H9 (cell line): Measurements from ENCODE around the gene UBALD1. TPM values are rescaled to one million over a fixed set of nuclear protein-coding genes. Genes with fewer than 3 reads are reported as not detected.
A peak's percentile ranks its signal among the peaks of the same experiment; 100 is the strongest.

Source experiments
- DNase-seq: peaks from one replicate; pipeline ENCODE4 v3.0.0-alpha.2; 2017
- H2AFZ ChIP-seq: one replicate; pipeline ENCODE4 v1.6.1; 2013; ENCODE audit warnings: mild to moderate bottlenecking, low read length, control low read depth, moderate library complexity
- H2AK5ac ChIP-seq: 2 replicates; pipeline ENCODE4 v1.6.1; 2013; ENCODE audit warnings: low read length, control low read depth, mixed read lengths; ENCODE audit not compliant: insufficient read length
- H2BK120ac ChIP-seq: one replicate; pipeline ENCODE4 v1.6.1; 2013; ENCODE audit warnings: low read depth, mild to moderate bottlenecking, low read length, control low read depth, inconsistent platforms; ENCODE audit not compliant: poor library complexity, severe bottlenecking
- H2BK12ac ChIP-seq: 2 replicates; pipeline ENCODE4 v1.6.1; 2013; ENCODE audit warnings: low read length, control low read depth, mixed read lengths, low read depth; ENCODE audit not compliant: insufficient read length
- H2BK15ac ChIP-seq: 2 replicates; pipeline ENCODE4 v1.6.1; 2013; ENCODE audit warnings: low read depth, low read length, control low read depth
- H2BK20ac ChIP-seq: one replicate; pipeline ENCODE4 v1.6.1; 2013; ENCODE audit warnings: low read depth, mild to moderate bottlenecking, low read length, control low read depth, inconsistent platforms; ENCODE audit not compliant: poor library complexity, severe bottlenecking
- H2BK5ac ChIP-seq: 2 replicates; pipeline ENCODE4 v1.6.1; 2013; ENCODE audit warnings: low read length, control low read depth, mixed read lengths; ENCODE audit not compliant: insufficient read length
- H3K14ac ChIP-seq: 2 replicates; pipeline ENCODE4 v1.6.1; 2013; ENCODE audit warnings: low read length, control low read depth; ENCODE audit not compliant: insufficient read depth
- H3K18ac ChIP-seq: 2 replicates; pipeline ENCODE4 v1.6.1; 2013; ENCODE audit warnings: low read depth, mild to moderate bottlenecking, mixed read lengths, low read length, control low read depth; ENCODE audit not compliant: insufficient read length
- H3K23ac ChIP-seq: 2 replicates; pipeline ENCODE4 v1.6.1; 2013; ENCODE audit warnings: low read length, control low read depth, mixed read lengths, low read depth; ENCODE audit not compliant: insufficient read length
- H3K23me2 ChIP-seq: 2 replicates; pipeline ENCODE4 v1.6.1; 2013; ENCODE audit warnings: low read depth, mild to moderate bottlenecking, mixed read lengths, low read length, control low read depth; ENCODE audit not compliant: insufficient read length, poor library complexity, severe bottlenecking
- H3K27ac ChIP-seq: 2 replicates; pipeline ENCODE4 v1.5.1; 2013; ENCODE audit warnings: low read length, control low read depth, mixed read lengths, low read depth; ENCODE audit not compliant: insufficient read length
- H3K27me3 ChIP-seq: 2 replicates; pipeline ENCODE4 v1.6.1; 2013; ENCODE audit warnings: low read length, control low read depth, inconsistent platforms; ENCODE audit not compliant: insufficient read depth
- H3K4ac ChIP-seq: 2 replicates; pipeline ENCODE4 v1.6.1; 2013; ENCODE audit warnings: low read depth, mild to moderate bottlenecking, control low read depth, inconsistent platforms, low read length, moderate library complexity
- H3K4me1 ChIP-seq: 2 replicates; pipeline ENCODE4 v1.6.1; 2013; ENCODE audit warnings: low read length, control low read depth, inconsistent platforms; ENCODE audit not compliant: insufficient read depth
- H3K4me2 ChIP-seq: 2 replicates; pipeline ENCODE4 v1.6.1; 2013; ENCODE audit warnings: low read length, control low read depth, mixed read lengths; ENCODE audit not compliant: insufficient read length, insufficient read depth
- H3K56ac ChIP-seq: 2 replicates; pipeline ENCODE4 v1.6.1; 2013; ENCODE audit warnings: low read depth, mild to moderate bottlenecking, mixed read lengths, low read length, control low read depth; ENCODE audit not compliant: insufficient read length
- H3K79me1 ChIP-seq: 2 replicates; pipeline ENCODE4 v1.6.1; 2013; ENCODE audit warnings: low read depth, mild to moderate bottlenecking, moderate library complexity, low read length, control low read depth, inconsistent platforms; ENCODE audit not compliant: insufficient read depth, poor library complexity, severe bottlenecking
- H3K79me2 ChIP-seq: 2 replicates; pipeline ENCODE4 v1.6.1; 2013; ENCODE audit warnings: low read length, control low read depth, inconsistent platforms; ENCODE audit not compliant: insufficient read depth
- H3K9ac ChIP-seq: 2 replicates; pipeline ENCODE4 v1.6.1; 2013; ENCODE audit warnings: low read length, control low read depth, mixed read lengths; ENCODE audit not compliant: insufficient read length; ENCODE audit errors: extremely low read depth
- H3K9me3 ChIP-seq: one replicate; pipeline ENCODE4 v1.6.1; 2013; ENCODE audit warnings: low read depth, low read length, inconsistent platforms; ENCODE audit not compliant: control insufficient read depth
- H3T11ph ChIP-seq: one replicate; pipeline ENCODE4 v1.6.1; 2013; ENCODE audit warnings: mild to moderate bottlenecking, low read length, control low read depth, inconsistent platforms
- H4K20me1 ChIP-seq: one replicate; pipeline ENCODE4 v1.6.1; 2013; ENCODE audit not compliant: control insufficient read depth, insufficient read length, insufficient read depth
- H4K5ac ChIP-seq: 2 replicates; pipeline ENCODE4 v1.6.1; 2013; ENCODE audit warnings: low read depth, mild to moderate bottlenecking, mixed read lengths, low read length, control low read depth; ENCODE audit not compliant: insufficient read length
- H4K8ac ChIP-seq: replicated peaks from 2 replicates; pipeline ENCODE4 v1.6.1; 2013; ENCODE audit warnings: low read length, control low read depth, mixed read lengths, low read depth; ENCODE audit not compliant: insufficient read length
- H4K91ac ChIP-seq: 2 replicates; pipeline ENCODE4 v1.6.1; 2013; ENCODE audit warnings: low read depth, mild to moderate bottlenecking, moderate library complexity, mixed read lengths, low read length, control low read depth; ENCODE audit not compliant: insufficient read length
- H3K27ac Mint-ChIP-seq, 3 experiments: 2 replicates in 2 of 3; 3 replicates in 1 of 3; pipeline ENCODE4 v1.8.0; 2020 to 2021; ENCODE audit warnings: mixed read lengths in 3 of 3, mild to moderate bottlenecking in 1 of 3, moderate library complexity in 1 of 3
- H3K27me3 Mint-ChIP-seq: 2 replicates; pipeline ENCODE4 v1.8.0; 2021; ENCODE audit warnings: low read depth, mild to moderate bottlenecking, moderate library complexity, mixed read lengths
- H3K36me3 Mint-ChIP-seq, 3 experiments: 2 replicates in 2 of 3; 3 replicates in 1 of 3; pipeline ENCODE4 v1.8.0; 2020 to 2021; ENCODE audit warnings: low read depth in 3 of 3, mixed read lengths in 3 of 3; ENCODE audit not compliant: insufficient read depth in 1 of 3
- H3K4me1 Mint-ChIP-seq, 2 experiments: 2 replicates each; pipeline ENCODE4 v1.8.0; 2020; ENCODE audit warnings: mixed read lengths in 2 of 2
- H3K4me3 Mint-ChIP-seq, 2 experiments: 2 replicates in 1 of 2; 3 replicates in 1 of 2; pipeline ENCODE4 v1.8.0; 2020 to 2021; ENCODE audit warnings: mild to moderate bottlenecking in 2 of 2, mixed read lengths in 2 of 2, moderate library complexity in 1 of 2
- H3K9me3 Mint-ChIP-seq, 2 experiments: 2 replicates in 1 of 2; 3 replicates in 1 of 2; pipeline ENCODE4 v1.8.0; 2020; ENCODE audit warnings: mild to moderate bottlenecking in 2 of 2, mixed read lengths in 2 of 2, moderate library complexity in 1 of 2
- WGBS: extraction: QIAGEN DNeasy Blood & Tissue Kit; methylation state at CpG from one replicate; pipeline ENCODE4 v1.1.7; 2013; ENCODE audit warnings: missing lambda C conversion rate, low lambda C conversion rate, mixed read lengths; ENCODE audit not compliant: insufficient read length; ENCODE audit errors: extremely low coverage; 5-methylcytosine and 5-hydroxymethylcytosine counted together
- total RNA-seq: library from RNA; stranded (reverse); gene quantifications from 2 replicates; pipeline ENCODE4 v1.2.1, GENCODE V29; 2021
- TF ChIP-seq, protein P1 (sequence below): fragments of 200-600 bp; sonication (generic); conservative IDR thresholded peaks from 3 replicates; pipeline ENCODE4 v1.8.0; 2021; ENCODE audit warnings: antibody characterized with exemption, mild to moderate bottlenecking

UBALD1 gene
- total RNA-seq, 1 experiment from 2014 or later = 80.9 TPM

DNA sequence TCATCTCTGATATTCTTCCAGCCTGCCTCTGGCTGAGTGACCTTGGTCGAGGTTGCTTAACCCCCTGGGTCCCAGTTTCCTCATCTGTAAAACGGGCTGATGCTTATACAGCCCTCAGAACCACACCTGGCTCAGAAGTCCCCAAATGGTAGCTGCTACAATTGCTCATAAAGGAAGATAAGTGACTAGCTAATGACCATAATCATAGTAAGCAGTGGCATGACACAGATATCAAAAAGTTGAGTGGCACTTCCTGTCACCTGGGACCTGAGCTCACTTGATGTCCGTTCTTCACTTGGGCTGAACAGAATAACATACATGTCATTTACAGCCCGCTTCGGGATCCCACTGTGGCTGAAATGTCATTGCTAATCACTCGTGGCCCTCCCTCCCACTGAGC is 11.7 kb upstream of the UBALD1 start:
- H3K27ac ChIP-seq = no peak overlapping the region
- H3K27ac Mint-ChIP-seq = no peak overlapping the region

More for the DNA sequence above, 11.7 kb upstream of the UBALD1 start:
- no peak overlapping the region for H2BK120ac ChIP-seq
- H2BK12ac ChIP-seq = no peak overlapping the region
- peaks cover 16 to 20% of the 10 kb centered on the region in 2 experiments for H3K4me1 Mint-ChIP-seq
- H4K91ac ChIP-seq = no peak overlapping the region
- no peak overlapping the region for H3K18ac ChIP-seq
- no peak overlapping the region for H2AK5ac ChIP-seq
- H3K23ac ChIP-seq = no peak overlapping the region
- H2BK20ac ChIP-seq = no peak overlapping the region
- H3T11ph ChIP-seq = no peak overlapping the region
- H3K23me2 ChIP-seq = peaks cover 10% of the 10 kb centered on the region
- peak overlapping the region; percentile 79 for H3K4me2 ChIP-seq
- no peak overlapping the region for H2AFZ ChIP-seq
- no peaks in the 10 kb centered on the region for H3K9me3 ChIP-seq
- peak overlapping the region; percentile 89 to 98 for H3K4me3 Mint-ChIP-seq
- H2BK15ac ChIP-seq = no peak overlapping the region
- no peaks in the 10 kb centered on the region for H4K20me1 ChIP-seq
- H3K36me3 Mint-ChIP-seq = peaks cover 21 to 27% (median 22%) of the 10 kb centered on the region in 3 experiments
- no peak overlapping the region for H3K14ac ChIP-seq
- peaks cover 15% of the 10 kb centered on the region for H3K79me1 ChIP-seq
- no peaks in the 10 kb centered on the region for H3K27me3 ChIP-seq
- TF ChIP-seq, protein P1, sequence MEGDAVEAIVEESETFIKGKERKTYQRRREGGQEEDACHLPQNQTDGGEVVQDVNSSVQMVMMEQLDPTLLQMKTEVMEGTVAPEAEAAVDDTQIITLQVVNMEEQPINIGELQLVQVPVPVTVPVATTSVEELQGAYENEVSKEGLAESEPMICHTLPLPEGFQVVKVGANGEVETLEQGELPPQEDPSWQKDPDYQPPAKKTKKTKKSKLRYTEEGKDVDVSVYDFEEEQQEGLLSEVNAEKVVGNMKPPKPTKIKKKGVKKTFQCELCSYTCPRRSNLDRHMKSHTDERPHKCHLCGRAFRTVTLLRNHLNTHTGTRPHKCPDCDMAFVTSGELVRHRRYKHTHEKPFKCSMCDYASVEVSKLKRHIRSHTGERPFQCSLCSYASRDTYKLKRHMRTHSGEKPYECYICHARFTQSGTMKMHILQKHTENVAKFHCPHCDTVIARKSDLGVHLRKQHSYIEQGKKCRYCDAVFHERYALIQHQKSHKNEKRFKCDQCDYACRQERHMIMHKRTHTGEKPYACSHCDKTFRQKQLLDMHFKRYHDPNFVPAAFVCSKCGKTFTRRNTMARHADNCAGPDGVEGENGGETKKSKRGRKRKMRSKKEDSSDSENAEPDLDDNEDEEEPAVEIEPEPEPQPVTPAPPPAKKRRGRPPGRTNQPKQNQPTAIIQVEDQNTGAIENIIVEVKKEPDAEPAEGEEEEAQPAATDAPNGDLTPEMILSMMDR = no peak
- H3K56ac ChIP-seq = no peak overlapping the region
- no peak overlapping the region for H4K5ac ChIP-seq
- H4K8ac ChIP-seq = no peak overlapping the region
- H3K4me1 ChIP-seq = no peaks in the 10 kb centered on the region
- no peak overlapping the region for H2BK5ac ChIP-seq
- H3K9ac ChIP-seq = no peak overlapping the region
- DNase-seq = no peak
- H3K9me3 Mint-ChIP-seq = peaks cover 0 to 9% of the 10 kb centered on the region in 2 experiments; a peak in 4 of 5 replicates
- H3K4ac ChIP-seq = no peak overlapping the region
- peaks cover 24% of the 10 kb centered on the region; the same call in 1 of the 2 replicates for H3K79me2 ChIP-seq
- WGBS = no CpG with 5 or more reads among the region's 6 CpGs
- H3K27me3 Mint-ChIP-seq = no peaks in the 10 kb centered on the region
